Epidermal melanocyte (primary cell): ENCODE measurements around the gene B2M.
"Not testable (repeated sequence)": the region's sequence is repeated elsewhere in the genome, so short reads cannot be mapped to it uniquely, and the experiment has no call there.

Source experiments
- DNase-seq: peaks from one replicate; pipeline ENCODE4 v3.0.0; 2011; ENCODE audit warnings: low spot score; ENCODE audit not compliant: insufficient read length

The B2M gene

GRCh38 chr15:44722011-44722410 lies 10.7 kb downstream of the B2M start:
- DNase-seq, result no peak

GRCh38 chr15:44726136-44726535 lies 14.8 kb downstream of the B2M start:
- DNase-seq, result no peak

GRCh38 chr15:44726568-44727484 lies 15.5 kb downstream of the B2M start:
- DNase-seq, result peak; percentile 29

GRCh38 chr15:44727485-44728231 lies 16.3 kb downstream of the B2M start:
- DNase-seq, result no peak

DNA sequence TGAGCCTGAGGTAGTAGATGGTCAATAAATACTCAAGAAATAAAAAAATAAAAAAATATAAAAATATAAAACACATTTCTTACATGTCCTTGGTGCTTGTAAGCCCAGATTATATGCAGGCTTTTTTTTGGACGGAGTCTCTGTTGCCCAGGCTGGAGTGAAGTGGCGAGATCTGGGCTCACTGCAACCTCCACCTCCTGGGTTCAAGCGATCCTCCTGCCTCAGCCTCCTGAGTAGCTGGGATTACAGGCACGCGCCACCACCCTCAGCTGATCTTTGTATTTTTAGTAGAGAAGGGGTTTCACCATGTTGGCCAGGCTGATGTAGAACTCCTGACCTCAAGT lies 16.9 kb downstream of the B2M start:
- not testable (repeated sequence) for DNase-seq

- peak; percentile 85 for DNase-seq
Observed at GRCh38 chr15:44728576-44729407, 17.5 kb downstream of the B2M start.

- DNase-seq, result no peak
Observed at GRCh38 chr15:44729408-44730127, 18.3 kb downstream of the B2M start.

GRCh38 chr15:44734839-44735481 lies 23.6 kb downstream of the B2M start:
- DNase-seq, result no peak

DNA sequence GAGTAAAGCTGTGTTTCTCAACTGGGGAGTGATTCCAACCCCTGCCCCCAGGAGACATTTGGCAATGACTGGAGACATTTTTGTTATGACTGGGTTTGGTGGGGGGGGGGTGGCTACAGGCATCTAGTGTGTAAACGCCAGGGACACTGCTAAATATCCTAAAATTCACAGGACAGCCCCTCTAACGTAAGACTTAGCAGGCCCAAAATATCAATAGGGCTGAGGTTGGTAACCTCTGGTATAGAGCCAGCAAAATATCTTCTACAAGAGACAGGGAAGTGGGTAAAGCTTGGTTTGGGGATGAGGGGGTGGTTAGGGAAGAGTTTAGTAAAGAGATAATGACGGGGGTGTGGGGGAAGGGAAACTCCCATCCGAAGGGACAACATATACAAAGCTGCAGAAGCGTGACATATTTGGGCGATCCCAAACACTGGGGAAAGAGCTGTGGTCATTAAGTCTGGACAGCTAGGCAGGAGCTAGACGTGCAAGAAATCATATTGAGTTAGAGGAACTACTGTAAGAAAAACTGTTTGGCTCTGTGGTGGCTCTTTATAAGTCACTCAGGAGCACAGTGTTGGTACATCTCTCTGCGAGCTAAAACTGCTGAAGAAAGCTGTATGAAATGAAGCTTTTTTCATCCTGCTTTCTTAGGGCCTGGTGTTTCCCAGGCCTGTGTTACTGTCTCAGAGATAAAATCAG lies 24.3 kb downstream of the B2M start:
- no peak for DNase-seq

- DNase-seq, result no peak
Observed at GRCh38 chr15:44736181-44736765, 25.0 kb downstream of the B2M start, which contains the start of gene TRIM69. TRIM69 (plus strand) TSS chr15:44736528; CDS start chr15:44736705, 177 bp downstream.

GRCh38 chr15:44738340-44738984 lies 27.1 kb downstream of the B2M start:
- peak; percentile 58 for DNase-seq

- not testable (repeated sequence) for DNase-seq
Observed at GRCh38 chr15:44739222-44739847, 28.0 kb downstream of the B2M start.

DNA sequence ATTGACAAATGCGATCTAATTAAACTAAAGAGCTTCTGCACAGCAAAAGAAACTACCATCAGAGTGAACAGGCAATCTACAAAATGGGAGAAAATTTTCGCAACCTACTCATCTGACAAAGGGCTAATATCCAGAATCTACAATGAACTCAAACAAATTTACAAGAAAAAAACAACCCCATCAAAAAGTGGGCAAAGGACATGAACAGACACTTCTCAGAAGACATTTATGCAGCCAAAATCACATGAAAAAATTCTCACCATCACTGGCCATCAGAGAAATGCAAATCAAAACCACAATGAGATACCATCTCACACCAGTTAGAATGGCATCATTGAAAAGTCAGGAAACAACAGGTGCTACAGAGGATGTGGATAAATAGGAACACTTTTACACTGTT lies 32.1 kb downstream of the B2M start:
- DNase-seq, result not testable (repeated sequence)

GRCh38 chr15:44753345-44753744 lies 42.0 kb downstream of the B2M start:
- no peak for DNase-seq

- DNase-seq, result no peak
Observed at GRCh38 chr15:44763187-44763586, 51.9 kb downstream of the B2M start.

- no peak for DNase-seq
Observed at GRCh38 chr15:44763848-44764247, 52.5 kb downstream of the B2M start.

- no peak for DNase-seq
Observed at GRCh38 chr15:44765036-44765435, 53.7 kb downstream of the B2M start.
